GM19023 (cell line): ENCODE data around the gene ANKRD2.
"Not testable (repeated sequence)": the region's sequence is repeated elsewhere in the genome, so short reads cannot be mapped to it uniquely, and the experiment has no call there.

ENCODE experiments used
- ATAC-seq: cut with Tn5 transposase; IDR thresholded peaks from one replicate; pipeline ENCODE4 v1.9.1; 2021; ENCODE audit warnings: mild to moderate bottlenecking, moderate library complexity; ENCODE audit not compliant: unreplicated experiment

Gene ANKRD2, protein sequence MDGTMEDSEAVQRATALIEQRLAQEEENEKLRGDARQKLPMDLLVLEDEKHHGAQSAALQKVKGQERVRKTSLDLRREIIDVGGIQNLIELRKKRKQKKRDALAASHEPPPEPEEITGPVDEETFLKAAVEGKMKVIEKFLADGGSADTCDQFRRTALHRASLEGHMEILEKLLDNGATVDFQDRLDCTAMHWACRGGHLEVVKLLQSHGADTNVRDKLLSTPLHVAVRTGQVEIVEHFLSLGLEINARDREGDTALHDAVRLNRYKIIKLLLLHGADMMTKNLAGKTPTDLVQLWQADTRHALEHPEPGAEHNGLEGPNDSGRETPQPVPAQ

DNA sequence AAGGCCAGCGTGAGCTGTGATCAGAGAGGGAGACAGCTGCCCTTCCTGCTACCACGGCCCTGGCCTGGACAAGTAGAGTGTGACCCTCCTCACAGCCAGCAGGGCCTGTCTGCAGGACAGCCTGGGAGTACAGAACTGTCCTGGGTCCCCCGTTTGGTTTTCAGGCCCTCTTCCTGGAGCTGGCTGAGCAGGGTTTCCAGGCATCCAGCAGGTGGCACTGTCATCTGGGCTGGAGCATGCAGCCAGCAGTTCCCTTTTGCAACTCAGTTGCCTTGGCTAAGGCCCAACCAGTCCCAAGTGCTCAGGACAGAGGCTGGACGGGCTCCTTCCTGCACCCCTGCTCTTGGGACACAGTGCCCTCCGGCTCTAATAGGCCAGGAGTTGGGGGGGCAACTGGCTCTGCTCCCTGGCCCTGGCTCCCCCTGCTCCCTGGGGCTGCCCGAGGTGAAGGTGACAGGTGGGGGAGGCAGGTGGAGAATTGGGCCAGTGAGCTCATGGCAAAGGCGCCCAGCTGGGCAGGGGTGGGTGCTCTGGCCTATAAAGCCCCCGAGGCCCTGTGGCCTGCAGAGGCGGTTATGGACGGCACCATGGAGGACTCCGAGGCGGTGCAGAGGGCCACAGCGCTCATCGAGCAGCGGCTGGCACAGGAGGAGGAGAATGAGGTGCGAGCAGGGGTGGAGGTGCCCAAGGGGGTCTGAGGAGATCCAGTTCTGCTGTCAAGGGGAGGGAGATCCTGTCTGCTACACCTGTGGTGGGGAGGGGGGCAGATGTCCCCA, at the start of gene ANKRD2:
Gene ANKRD2, plus strand, starts transcription at position 566 of the 776 bp plus-strand sequence. Its CDS starts 10 bp downstream, at position 576.
- ATAC-seq, result no peak

DNA sequence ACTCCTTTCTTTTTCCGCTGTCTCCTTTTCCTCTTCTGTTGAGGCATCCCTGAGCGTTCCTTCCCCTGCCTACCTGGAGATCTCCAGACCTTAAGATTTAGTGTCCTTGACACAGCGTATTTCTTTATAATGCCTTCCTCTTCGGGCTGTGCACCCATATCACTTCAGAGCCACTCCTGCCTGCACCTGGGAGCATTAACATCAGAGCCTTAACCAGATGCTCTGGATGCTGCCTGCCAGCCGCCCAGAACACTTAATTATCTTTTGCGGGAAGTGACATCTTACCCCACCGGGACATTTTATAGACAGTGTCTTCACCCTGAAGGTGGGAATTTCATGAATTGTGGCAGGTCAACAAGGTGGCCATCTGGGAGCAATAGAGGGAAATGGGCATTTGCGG, 49.6 kb upstream of the ANKRD2 start:
- no peak for ATAC-seq

DNA sequence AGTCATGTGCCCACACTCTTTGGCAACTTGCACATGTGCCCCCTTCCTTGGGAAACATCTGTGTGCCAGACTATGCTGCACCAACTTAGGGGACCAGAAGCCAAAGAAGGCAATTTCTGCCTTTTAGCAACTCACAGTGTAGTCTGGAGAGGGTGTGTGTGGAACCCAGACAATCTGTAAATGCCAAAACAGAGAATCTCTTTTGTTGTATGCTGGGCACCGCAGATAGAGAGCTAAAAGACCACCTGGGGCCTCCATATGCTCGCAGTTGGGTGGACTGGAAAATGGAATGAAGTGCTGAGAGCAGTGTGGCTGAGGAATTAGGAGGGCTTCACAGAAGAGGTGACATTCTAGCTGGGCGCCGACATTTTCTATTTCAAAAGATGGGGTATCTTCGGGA, 47.5 kb upstream of the ANKRD2 start:
- ATAC-seq, result no peak

DNA sequence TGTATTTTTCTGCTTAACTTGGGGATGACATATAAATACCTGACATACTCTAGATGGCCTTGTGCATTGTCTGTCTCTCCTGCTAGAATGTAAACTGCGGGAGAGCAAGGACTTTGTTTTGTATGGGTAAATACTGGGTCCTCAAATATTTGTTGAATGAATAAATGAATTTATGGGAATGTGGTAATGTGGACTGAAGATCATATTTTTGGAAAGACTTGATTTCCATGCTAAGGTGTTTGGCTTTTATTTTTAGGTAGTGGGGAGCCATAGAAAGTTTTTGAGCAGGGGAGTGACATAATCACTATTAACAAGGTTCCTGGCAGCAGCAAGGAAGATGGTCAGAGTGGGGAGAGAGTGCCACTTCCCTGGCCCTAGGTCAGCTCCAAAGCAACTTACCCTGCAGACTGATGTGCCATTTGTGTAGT, 46.9 kb upstream of the ANKRD2 start:
- no peak for ATAC-seq

DNA sequence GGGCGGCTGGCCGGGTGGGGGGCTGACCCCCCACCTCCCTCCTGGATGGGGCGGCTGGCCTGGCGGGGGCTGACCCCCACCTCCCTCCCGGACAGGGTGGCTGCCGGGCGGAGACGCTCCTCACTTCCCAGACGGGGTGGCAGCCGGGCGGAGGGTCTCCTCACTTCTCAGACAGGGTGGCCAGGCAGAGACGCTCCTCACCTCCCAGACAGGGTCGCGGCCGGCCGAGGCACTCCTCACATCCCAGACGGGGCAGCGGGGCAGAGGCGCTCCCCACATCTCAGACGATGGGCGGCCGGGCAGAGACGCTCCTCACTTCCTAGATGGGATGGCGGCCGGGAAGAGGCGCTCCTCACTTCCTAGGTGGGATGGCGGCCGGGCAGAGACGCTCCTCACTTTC, 43.7 kb upstream of the ANKRD2 start:
- ATAC-seq, result not testable (repeated sequence)

DNA sequence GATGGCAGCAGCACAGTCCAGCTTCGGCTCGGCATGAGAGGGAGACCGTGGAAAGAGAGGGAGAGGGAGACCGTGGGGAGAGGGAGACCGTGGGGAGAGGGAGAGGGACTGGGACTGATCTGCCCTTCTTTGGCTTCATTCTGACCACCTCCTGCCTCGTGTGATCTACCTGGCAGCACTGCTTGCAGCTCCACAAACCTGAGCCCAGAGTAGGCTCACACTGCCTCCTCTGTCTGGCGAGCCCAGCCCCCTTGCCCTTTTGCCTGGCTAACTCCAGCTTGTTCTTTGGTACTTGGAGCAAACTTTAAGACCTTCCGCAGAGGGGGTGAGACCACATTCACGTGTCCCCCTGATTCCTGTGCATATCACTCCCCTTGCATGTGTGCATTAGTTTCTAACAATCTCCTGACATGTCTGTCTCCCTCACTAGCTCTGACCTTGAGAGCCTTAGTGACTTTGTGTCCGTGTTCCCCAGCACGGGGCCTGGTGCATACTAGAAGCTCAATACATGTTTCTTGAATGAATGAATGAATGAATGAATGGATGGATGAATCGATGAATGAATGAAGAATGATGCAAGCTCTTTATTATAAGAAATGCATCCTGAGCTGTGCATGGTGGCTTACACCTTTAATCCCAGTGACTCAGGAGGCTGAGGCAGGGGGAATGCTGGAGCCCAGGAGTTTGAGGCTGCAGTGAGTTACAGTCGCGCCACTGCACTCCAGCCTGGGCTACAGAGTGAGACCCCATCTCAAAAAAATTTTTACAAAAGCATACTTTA, 42.7 kb upstream of the ANKRD2 start:
- no peak for ATAC-seq

DNA sequence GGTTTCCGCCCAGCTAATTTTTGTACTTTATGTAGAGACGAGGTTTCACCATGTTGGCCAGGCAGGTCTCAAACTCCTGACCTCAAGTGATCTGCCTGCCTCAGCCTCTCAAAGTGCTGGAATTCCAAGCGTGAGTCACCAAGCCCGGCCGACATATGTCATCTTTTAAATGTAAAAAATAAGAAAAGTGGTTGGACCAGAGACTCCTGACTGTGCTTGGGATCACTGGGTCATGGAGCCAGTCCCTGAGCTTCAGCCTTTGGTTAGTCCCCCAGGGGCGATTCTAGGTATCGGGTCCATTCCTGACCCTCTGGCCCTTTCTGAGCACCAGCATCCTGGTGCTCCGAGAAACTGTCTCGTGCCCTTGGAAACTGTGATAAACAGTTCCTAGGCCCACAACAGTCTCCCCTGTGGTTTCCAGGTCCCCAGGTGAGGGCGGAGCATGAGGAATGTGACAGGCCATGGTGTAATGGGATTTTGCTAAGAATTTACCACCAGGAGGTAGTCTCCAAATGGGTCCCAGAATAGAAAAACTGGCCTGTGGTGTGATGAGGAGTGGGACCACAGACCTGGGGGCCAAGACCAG, 41.1 kb upstream of the ANKRD2 start:
- ATAC-seq, result no peak

DNA sequence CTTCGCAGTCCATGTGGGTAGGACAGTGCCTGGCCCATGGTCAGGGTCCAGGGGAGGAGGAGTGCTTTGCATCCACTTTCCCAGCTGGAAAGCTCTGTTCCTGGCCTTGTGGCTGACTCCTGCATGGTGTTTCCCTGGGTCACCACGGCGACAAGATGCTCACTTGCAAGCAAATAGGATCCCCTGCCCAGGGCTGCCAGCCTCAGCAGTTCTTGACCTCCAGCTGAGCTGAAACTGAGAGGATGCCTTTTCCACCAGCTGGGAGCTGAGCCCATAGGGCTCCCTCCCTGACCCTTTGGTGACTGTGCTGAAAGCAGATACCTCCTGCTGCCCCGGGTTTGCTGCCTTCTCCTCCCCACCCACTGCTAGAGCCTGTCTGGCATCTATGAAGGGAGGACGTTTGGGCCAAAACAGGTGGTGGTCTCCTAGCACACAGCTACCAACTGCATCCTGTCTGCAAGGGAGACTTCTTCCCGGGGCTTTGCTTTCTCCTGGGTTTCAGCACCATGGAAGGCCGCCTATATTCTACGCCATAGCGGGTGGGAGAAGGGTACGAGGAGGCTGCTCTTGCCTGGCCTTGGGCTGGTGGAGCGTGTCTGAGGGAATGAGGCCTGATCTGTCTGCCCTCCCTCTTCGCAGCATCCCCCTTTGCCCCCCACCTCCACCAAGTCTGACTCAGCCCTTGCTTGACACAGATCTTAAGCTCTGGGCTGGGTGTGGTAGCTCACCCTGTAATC, 39.5 kb upstream of the ANKRD2 start:
- no peak for ATAC-seq

DNA sequence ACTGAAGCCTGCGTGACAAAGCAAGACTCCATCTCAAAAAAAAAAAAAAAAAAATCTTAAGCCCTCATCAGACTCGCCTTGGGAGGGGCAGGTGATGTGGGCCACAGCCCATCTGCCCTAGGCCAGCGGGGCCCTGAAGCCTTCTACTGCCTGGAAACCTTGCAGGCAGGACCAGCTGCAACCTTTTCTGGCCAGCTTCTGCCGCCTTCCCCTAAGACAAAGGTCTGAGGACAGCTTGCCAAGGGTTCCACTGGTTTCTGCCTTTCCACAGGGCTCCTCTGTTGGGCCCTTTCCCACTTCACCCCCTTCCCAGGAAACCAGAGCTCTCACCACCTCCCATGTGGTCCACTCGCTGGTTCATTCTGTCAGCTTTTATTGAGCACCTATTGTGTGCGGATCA, 38.7 kb upstream of the ANKRD2 start:
- no peak for ATAC-seq

DNA sequence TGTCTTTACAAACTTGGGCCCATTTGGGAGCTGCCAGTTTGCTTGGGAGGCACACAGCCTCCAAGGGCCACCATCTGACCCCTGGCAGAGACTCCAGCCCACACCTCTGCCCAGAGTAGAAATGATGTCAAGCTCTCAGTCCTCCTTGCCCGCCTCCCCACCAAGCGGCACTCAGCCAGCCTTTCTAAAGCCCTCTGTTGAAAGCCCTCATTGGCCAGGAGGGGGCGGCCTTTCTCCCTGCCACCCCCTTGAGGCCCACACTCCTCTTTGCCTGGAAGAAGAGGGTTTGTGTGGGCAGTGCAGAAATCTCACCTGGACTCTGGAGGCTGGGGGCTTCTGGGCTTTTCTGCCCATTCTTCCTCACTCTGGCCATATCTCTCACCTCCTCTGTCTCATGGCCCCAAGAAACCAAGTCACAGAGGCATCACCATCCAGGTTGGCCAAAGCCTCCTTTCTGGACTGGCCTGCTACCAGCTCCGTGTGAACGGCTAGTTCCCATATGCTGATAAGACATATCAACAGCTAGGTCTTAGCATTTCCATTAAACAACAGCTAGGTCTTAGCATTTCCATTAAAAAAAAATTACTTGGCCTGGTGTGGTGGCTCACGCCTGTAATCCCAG, 37.7 kb upstream of the ANKRD2 start:
- no peak for ATAC-seq

DNA sequence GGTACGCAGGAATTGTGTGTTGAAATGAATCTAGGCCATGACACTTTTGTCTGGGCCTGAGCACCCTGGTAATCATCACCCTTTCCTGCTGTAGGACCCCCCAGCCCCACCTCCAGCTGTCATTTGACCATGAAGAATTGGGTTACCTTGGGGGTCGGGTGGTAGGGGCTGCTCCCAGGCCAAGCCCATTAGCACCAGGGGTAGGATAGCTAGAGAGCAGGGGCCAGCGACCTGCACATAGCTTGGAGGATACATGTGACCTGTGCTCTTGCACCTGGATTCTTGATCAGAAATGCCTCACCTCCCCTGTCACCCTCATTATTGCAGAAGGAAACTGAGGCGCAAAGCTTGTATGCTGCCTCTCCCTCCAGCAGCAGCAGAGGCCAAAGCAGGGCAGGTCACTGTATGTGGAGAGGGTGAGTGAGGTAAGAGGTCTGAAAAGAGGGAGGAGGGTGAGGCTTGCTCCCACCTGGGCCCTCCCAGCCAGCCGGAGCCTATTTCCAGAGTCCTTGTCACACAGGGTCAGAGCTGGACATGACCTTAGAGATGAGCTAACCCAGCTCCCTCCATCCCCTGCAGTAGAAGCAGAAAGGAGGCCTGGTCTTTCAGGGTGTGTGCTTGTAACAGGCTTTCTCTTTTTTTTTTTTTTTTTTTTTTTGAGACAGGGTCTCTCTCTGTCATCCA, 35.3 kb upstream of the ANKRD2 start:
- ATAC-seq, result no peak

DNA sequence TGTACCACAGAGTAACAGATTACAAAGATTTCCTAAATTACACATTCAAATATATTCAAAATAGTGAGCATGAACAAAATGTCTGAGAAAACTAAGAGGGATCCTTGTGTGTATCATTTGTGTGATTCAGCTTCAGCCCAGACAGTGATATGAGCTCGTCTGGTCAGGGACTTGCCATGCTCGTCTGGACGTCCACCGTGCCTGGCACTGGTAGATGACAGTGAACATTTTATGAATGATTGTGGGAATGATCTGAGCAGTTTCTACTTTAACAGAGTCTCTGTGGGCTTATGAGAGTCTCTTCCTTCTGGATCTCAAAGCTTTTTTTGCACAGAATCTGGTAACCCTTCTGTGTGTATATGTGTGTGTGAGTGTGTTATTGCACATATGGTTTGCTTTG, 34.2 kb upstream of the ANKRD2 start:
- no peak for ATAC-seq

DNA sequence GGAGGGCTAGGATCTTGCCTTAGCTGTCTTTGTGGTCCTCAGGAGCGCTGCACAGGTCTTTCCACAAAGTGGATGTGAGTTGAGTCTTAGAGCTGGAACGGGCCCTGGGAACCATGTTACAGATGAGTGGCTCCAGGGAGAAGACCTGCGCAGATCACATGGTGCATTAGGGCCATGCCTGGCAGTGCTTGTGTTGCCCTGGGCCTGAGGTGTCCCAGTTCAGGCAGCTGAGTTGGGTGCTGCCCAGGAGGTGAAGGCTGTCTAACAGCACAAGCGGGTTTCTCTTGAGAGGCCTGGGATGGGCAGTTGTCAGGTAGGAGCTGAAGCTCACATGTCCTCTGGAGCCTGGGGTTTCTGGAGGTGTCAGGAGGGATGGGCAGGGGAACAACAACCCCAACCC, 33.7 kb upstream of the ANKRD2 start:
- no peak for ATAC-seq

DNA sequence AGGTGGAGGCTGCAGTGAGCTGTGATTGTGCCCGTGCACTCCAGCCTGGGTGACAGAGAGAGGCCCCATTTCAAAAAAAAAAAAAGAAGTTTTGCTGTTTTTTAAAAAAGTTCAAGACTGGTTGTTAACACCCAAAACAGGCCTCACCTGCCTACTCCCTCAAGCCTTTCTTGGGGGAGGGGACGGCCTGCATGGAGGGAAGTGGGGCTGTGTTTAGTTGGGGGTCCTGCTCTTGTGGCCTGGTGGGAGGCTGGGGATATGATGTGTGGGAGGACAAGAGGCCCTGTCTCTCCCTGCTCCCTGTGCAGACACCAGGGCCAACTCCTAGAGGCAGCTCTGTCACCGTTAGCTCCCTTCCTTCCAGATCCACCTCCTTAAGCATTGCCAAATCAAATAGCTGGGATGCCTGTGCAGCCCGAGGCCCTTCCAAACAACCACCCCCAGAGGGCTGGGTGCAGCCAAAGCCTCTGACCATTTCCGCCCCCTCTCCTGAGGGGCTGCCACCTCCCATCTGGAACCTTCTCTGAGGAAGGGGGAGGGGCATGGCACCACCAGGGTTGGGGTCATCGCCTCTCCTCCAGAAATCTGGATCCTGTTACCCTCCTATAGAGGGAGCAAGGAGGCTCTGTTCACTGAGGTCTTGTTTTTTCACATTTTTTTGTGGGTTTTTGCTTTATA, 32.9 kb upstream of the ANKRD2 start:
- ATAC-seq, result no peak

DNA sequence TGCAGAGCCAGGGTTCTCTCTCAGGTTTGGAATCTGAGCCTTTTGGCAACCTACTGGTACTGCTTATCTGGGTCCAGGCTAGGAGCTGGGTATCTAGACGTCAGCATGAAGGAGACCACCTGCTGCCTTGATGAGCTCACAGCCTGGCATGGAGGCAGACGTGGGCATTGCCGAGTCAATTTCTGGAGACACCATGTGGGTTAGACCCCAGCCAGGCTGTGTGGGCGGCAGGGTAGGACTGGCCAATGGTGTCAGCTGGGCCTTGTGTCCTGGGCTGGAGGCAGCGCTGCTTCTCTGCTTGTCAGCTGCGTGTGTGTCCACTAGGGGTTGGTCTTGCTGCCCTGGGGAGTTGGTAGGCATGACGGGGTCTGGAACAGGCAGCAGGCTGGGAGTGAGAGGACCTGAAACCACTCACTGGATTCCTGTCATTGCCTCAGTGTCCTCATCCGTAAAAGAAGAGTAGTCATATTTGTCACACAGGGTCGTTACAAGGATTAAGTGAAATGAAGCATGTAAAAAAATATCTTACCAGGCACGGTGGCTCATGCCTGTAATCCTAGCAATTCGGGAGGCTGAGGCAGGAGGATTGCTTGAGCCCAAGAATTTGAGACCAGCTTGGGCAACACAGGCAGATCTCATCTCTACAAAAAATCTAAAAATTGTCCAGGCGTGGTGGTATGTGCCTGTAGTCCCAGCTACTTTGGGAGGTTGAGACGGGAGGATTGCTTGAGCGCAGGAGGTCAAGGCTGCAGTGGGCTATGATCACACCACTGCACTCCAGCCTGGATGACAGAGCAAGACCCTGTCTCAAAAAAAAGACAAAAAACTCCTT, 31.7 kb upstream of the ANKRD2 start:
- no peak for ATAC-seq

DNA sequence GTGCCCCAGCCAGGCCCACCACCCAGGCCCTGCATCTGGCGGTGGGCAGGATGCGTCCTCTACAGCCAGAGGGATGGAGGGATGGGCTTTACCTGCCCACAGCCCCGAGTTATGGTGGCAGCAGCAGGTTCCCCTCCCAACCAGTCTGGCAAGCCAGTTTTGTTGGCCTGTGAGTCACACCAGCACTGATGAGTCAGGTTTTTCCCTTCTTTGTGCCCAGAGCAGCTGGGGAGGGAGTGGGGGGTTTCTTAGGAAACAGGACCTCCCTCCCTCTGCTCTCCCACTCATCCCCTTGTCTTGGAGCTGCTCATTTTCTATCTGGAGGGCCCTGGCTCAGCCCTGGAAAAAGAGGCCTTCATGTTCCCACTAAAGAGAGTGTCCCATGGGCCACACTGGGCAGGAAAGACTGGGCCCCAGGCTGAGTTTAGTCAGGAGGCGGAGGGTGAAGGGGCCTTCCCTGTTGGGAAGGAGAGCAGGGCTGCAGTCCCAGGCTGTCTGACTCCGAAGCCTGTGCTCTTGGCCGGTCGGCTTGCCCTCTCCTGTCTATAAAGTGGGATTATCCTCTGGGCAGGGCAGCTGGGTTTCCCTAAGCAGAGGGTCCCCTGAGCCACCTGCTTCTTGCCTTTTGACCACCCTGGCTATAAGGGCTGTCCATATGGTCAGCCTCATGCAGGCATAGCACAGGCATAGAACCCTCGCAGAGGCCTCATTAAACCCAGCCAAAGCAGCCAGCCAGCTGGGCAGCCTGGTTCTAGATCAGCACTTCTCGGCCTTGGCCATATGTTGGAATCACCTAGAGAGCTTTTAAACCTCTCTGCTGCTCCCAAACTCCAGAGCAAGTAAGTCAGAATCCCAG, 30.2 kb upstream of the ANKRD2 start:
- no peak for ATAC-seq

DNA sequence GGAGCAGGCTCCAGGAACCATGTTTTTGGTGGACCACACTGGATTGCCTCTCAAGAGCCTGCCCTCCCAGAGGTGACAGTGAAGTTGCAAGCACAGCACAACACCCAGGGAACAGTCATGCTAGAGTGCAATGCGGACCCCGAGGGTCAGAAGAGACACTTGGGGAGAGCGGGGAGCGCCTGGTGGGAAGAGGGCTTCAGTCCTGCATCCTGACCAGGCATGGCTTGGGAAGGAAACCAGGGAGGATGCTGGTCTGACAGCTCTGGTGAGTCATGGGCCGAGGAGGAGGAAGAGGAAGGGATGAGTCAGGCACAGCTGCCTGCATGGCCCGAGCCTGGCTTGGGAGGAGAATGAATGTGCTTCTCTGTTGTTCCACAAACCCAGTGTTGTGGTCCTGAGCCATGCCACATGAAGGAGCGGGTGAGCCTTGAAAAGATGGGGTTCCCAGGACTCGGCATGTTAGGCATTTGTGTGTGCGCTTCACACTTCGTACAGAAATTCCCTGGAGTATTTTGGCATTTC, 29.5 kb upstream of the ANKRD2 start:
- ATAC-seq, result no peak
